HG02588 (cell line): ENCODE measurements around the gene POLR3H.

Experiments
- ATAC-seq: cut with Tn5 transposase; IDR thresholded peaks from one replicate; pipeline ENCODE4 v1.9.1; 2021; ENCODE audit warnings: mild to moderate bottlenecking, moderate library complexity; ENCODE audit not compliant: unreplicated experiment

Gene POLR3H

DNA sequence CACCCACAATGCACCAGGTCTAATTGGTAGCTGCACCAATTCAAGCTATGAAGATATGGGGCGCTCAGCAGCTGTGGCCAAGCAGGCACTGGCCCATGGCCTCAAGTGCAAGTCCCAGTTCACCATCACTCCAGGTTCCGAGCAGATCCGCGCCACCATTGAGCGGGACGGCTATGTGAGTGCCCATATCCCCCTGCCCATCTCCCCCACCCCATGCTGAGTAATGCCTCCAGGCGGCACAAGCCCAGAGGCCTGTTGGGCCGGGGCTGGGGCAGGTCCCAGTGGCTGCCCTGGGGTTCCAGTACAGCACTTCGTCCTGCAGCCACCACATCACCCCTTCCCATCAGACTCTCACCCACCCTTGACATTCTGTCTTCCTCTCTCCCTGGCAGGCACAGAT, 21.5 kb downstream of the POLR3H start:
- no peak for ATAC-seq

DNA sequence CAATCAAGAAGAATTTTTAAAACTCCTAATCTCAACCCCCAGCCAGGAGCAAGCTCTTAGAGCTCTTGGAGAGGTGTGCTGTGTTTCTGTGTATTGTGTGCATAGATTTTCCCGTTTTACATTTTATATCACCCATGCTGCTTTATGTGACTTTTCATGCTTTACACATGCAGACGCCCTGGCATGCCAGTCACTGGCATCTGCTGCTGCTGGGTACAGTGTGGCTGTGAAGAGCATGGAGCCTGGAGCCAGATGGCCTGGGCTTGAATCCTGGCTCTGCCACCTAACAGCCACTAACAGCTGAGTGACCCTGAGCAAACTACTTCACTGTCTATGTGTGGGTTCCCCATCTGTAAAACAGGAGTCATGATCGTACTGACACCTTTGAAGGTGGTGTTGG, 23.1 kb downstream of the POLR3H start:
- no peak for ATAC-seq

DNA sequence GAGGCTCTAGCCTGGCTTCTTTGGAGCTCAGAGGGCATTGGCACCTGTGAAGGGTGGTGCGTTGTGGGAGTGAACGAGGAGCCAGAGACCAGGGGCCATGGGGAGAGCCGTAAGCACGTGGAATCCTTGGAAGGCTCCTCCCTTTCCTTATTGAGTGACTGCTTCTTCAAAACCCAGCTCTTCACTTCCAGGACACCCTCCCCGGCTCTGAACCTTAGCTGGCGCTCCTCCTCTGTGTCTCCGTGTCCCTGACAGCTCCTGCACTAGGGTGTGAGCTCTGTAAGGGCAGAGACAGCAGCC, 26.3 kb downstream of the POLR3H start:
- ATAC-seq = no peak

DNA sequence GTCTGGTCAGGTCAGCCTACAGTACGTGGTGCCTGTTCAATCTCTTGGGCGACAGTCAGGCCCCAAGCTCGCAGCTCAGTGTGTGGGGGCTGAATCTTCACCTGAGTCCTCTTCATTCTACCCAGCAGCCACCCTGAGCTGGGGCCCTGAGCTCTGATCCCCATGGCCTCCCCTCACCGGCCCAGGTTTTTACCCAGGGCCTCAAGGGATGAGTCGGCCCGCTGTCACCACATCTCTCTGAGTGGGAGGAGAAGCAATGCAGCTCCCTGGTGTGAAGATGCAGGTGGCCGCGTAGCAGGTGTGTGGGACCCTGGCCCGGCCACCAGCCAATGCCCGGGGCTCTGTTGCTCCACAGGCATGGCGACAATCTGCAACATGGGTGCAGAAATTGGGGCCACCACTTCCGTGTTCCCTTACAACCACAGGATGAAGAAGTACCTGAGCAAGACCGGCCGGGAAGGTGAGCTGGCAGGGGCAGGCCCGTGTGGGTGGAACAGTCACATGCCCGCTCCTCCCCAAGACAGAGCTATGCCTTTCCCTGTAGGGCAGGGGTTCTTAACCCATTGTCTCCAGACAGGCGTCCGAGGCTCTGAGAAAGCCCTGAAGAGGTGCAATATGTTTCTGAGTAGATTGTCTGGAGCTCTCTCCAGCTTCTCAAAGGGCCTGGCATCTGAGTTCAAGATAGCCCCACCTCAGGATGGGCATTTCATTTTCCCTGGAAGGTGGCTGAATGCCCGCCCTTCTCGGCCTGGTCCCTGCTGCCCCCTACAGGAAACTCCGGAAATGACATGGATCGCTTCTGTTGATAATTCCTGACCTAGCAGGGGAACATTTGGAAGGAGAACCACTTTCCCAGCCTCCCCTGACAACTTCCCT, 26.9 kb downstream of the POLR3H start:
- no peak for ATAC-seq

DNA sequence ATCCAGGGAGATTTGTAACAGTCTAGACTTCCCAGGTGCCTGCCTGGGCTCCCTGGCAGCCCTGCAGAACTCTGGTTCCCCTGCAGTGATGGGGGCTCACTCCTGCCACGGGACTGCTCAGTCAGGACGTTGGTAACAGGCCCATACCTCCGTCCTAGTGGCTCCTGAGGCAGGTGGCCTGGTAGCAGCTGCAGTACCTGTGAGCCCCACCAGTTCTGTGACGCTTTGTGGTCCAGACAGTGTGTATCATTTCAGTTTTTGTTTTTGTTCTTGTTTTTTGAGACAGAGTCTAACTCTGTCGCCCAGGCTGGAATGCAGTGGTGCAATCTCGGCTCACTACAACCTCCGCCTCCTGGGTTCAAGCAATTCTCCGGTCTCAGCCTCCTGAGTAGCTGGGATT, 27.8 kb downstream of the POLR3H start:
- ATAC-seq = no peak

DNA sequence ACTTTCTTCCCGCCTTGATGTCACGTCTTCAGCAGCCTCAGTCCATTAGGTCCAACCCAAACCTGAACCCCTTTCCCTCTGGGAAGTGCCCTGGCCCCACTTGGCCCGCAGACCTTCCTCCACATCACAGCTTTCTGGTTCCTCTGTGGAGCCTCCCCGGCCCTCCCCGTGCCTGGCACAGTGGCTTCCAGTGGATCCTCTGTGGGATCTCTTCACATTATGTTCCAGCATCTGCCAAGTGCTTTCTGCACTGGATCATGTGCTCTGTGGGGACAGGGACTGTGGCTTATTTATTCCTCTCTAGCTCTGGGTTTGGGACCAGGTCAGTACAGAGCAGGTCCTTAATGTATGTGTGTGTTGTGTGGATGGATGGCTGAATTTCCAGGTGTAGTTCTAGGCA, 30.9 kb downstream of the POLR3H start:
- no peak for ATAC-seq

DNA sequence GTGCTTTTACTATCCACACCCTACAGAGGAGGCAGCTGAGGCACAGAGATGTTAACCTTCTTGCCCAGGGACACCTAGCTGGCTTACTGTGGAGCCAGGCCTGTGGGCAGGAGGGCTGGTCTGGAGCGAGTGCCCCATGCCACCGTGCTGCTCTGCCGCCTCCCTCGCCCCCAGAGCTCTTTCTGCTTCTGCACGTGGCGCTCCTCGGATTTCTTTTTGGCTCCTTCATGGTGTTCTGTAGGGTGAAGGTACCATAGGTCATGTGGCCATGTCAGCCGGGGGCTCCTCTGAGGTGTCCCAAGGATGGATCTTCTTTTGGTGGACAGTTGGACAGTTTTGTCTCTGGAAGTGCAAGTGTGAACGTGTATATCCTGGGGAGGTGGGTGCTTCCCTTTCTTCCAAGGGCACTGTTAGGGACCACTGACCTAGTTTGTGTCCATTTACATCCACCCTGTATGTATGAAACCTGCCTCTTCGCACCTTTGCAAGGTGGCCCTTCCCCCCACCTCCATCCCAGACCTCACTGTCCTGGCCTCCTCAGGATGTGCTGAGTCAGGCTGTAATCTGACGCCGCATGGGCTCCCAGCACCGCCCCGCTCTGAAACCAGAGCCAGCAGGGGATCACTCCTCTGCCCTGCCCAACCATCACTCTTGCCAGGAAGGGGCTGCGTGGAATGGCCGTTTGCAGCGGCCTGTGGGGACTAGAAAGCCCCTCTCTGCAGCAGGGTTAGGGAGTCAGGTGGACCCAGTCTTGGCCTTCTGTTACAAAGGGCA, 31.7 kb downstream of the POLR3H start:
- no peak for ATAC-seq

DNA sequence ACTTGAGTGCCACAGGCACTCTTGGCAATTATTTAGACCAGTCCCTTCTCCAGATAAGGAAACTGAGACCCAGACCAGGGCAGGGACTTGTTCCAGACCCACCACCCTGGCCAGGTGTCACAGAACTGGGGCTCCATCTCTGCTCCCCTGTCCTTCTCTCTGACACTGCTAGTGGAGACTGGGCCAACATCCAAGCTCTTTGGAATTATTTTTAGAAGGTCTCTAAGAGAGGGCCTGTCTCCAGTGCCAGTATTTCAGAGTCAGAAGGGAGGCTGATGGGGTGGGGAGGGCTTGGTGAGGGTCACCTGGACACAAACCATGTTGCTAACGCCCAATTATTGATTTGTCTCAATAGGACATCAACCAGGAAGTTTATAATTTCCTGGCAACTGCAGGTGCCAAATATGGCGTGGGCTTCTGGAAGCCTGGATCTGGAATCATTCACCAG, 32.7 kb downstream of the POLR3H start:
- ATAC-seq = no peak

DNA sequence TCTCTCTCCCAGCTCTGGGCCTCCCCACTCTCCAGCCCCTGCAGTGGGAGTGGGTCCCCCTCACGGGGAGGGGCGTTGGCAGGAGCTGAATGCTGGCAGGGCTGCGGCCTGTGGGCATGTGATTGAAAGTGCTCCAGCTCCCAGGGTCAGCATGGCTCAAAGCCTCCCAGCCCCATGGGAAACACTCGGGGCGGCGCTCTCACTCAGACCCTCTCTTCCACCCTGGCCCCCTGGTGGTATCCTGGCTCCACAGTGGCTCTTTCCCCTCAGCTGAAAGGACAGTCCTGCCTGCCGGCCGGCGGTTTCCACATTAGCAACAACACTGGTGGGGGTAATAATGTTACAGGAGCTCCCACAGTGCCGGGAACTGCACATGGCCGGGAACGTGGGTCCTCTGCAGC, 35.5 kb downstream of the POLR3H start:
- no peak for ATAC-seq

DNA sequence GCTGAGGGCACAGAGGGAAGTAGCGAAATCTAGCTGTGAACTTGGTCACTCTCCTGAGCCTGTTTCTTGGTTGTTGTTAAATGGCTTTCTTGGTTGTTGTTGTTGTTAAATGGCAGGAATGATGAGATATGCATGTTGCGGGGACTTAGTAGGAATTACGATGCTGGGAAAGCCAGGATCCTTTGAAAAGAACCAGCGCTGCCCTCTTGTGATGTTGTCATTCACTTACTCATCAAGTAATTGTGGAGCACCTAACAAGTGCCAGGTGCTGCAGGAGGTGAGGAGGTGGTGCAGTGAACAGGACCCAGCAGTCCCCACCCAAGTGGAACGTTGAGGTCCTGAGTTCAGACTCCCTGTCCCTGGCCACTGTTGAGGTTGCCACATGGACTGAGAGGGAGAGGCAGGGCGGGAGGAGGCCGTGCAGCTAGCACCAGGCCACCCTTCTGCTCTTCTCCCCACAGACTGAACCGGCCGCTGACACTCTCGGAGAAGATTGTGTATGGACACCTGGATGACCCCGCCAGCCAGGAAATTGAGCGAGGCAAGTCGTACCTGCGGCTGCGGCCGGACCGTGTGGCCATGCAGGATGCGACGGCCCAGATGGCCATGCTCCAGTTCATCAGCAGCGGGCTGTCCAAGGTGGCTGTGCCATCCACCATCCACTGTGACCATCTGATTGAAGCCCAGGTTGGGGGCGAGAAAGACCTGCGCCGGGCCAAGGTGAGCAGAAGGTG, 36.8 kb downstream of the POLR3H start:
- ATAC-seq = no peak

DNA sequence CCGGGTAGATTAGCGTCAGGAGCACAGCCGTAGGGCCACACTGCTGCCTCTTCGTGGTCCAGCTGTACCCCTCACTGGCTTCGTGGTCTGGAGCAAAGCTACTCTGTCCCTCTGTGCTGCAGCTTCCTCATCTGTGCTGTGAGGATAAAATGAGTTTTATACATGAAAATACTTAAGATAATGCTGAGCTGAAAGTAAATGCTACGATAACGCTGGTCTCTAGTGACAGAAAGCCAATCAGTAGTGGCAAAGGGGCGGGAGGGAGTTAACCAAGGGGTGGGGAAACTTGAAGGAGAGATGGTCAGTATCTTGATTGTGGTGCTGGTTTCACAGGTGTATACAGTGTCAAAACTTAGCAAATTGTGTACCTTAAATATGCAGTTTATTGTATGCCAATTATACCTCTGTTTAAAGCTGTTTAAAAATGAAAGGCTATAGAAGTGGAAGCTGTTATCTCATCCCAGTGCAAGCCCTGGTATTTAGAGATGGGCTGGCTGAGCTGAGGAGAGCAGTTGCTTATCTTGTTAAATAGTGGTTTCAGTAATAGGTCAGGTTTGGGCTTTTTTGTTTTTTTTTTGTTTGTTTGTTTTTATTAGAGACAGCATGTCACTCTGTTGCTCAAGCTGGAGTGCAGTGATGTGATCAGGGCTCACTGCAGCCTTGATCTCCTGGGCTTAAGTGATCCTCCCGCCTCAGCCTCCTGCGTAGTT, 38.6 kb downstream of the POLR3H start:
- no peak for ATAC-seq

DNA sequence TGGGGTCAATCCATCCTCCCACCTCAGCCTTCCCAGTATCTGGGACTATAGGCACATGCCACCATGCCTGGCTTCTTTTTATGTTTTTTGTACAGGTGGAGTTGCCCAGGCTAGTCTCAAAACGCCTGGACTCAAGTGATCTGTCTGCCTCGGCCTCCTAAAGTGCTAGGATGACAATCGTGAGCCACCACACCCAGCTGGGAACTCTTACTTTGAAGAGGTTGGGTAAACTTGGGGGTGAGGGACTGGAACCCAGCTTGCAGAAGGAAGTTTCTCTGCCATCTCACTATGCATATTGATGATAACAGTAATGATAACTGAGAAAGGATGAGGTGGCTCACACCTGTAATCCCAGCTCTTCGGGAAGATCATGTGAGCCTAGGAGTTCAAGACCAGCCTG, 39.5 kb downstream of the POLR3H start:
- ATAC-seq = no peak

DNA sequence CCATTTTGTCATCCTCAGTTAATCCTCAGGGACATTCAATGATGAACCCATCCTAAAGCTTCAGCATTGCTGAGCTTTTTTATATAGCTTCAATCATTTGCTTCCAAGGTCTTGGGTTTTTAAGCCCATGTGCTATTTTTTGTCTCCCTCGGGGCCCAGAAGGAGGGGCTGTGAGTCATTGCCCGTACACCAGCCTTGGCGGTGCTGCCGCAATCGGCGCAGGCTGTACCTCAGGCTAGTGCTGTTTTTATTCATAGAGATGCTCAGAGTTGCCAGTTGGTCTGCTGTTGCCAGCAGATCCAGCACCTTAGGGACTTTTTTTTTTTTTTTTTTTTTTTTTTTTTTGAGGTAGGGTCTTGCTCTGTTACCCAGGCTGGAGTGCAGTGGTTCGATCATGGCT, 39.9 kb downstream of the POLR3H start:
- no peak for ATAC-seq

DNA sequence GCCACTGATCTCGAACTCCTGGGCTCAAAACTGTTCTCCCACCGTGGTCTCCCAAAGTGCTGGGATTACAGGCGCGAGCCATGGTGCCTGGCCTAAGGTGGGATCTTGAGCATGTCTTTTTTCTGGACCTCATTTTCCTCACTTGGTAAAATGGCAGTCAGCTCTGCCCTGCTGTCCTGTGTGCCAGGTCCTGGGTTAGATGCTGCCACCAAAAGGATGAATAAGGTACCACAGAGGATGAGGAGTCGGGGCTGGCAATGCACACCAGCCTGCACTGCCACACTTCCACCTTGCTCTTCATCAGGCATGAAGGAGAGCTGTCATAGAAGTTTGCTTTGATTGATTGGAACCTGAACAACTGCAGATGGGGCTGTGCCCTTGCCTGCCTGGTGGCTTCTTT, 43.1 kb downstream of the POLR3H start:
- ATAC-seq = no peak

DNA sequence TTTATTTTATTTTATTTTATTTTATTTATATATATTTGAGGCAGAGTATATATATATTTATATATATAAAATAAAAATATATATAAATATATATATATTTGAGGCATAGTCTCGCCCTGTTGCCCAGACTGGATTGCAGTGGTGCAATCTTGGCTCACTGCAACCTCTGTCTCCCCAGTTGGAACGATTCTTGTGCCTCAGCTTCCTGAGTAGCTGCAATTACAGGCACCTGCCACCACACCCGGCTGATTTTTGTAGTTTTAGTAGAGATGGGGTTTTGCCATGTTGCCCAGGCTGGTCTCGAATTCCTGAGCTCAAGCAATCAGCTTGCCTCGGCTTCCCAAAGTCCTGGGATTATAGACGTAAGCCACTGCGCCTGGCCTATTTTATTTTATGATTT, 44.0 kb downstream of the POLR3H start:
- ATAC-seq = no peak

DNA sequence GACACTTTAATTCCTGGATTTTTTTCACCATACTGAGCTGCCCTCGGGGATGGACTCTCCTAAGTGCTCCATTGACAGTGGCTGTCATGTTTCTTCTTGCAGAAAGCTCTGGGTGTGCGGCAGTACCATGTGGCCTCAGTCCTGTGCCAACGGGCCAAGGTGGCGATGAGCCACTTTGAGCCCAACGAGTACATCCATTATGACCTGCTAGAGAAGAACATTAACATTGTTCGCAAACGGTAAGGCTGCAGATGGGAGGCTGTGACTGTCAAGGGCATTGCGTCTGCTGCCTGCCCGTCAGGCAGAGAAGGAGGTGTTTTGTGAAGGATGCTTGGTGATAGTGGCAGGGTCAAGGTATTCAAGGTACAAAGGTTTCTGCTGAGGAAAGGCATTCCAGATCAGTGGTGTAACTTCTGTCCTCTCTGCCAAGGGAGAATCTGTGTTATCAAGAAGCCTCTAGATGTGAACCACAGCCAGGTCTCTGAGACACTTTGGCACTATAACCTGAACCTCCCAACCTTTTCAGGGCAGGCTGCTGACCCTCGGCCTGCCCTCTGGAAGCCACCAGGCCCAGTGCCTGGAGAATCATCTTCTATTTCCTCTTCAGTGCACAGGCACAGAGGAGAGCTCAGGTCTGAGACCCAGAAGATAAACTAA, 44.5 kb downstream of the POLR3H start:
- no peak for ATAC-seq

DNA sequence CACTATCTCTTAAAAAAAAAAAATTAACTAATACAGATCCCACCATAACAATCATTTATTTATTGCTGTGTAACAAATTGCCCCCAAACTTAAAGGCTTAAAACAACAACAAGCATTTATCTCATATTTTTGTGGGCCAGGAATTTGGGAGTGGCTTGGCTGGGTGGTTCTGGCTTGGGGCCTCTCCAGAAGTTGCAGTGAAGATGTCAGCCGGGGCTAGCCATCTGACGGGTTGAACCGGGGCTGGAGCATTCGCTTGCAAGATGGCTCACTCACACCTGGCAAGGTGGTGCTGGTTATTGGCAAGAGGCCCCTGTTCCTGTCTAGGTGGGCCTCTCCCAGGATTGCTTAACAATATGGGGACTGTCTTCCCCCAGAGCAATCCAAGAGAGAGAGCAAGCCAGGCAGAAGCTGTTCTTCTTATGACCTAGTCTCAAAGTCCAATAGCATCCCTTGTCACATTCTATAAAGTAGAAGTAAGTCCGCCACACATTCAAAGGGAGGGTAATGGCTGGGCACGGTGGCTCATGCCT, 45.9 kb downstream of the POLR3H start:
- no peak for ATAC-seq

DNA sequence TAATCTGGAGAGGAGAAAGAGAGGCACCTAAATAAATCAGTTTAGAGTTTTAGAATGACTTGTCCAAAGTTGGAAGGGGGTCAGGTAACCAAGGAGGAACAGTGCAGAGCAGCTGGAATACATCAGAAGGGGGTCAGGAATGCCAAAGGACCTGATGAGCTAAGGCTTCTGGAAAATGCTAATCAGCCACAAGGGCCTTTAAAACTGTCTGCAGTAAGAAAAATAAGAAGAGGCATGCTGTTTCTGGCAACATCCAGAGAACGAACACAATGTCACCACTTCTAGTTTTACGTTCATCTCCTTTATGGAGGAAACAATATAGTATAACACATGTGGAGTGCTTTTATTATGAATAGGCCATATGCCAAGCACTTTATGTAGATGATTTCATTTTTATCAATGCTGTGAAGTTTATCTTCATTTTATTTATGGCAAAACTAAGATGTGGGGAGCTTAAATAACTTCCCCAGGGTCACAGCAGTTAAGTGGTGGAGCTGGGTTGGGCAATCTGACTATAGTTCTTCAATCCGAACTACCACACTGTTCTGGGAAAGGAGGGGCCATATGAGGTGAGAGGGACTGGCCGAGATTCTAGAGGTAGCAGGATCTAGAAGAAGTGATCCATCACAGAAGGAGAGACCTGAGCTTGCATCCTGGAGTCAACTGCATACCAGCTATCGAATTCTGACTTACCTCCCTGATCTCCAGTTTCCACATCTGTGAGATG, 52.7 kb downstream of the POLR3H start:
- ATAC-seq = no peak

DNA sequence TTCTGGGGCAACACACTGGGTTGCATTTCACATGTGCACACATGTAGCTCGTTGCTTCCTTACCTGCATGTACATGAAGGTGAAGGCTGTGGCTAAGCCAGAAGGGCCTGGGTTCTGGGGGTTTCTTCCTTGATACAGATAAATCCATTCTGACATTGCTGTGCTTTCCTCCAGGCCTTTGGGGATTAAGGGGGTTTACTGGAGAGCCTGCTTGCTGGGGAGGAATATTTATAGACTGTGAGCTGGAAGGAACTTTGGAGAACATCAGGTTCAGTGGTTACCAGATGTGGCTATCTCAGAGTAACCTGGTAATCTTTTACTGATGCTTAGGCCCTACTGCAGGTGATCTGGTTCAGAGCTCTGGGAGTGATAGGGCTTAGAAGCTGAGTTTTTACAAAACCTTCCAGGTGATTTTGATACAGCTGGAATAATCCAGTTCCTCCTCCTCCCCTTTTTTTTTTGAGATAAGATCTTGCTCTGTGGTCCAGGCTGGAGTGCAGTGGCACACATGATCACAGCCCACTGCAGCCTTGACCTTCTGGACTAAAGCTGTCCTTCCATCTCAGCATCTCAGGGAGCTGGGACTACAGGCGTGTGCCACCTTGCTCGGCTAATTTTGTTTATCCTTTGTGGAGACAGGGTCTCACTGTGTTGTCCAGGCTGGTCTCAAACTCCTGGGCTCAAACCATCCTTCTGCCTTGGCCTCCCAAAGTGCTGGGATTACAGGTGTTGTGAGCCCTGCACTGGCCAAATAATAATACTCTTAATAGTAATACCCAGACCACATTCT, 55.5 kb downstream of the POLR3H start:
- ATAC-seq = no peak
